ENCODE measurements around the gene AP5Z1.

Gene AP5Z1

DNA sequence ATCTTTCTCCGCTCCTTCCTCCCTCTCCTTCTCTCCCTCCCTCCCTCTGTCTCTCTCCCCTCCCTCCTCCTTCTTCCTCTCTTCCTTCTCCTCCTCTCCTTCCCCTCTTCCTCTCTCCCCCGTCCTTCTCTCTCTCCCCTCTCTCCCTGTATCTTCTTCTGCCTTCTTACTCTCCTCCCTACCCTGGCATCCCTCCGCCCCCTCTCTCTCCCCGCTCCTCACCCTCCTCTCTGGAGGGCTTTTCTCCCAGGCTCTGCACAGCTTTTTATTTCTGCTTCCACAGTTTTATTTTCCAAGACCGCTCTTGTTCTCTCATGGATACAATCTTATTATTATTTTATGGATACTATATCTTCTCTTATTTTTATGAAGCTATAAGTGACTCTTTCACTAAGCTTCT is 32.6 kb downstream of the AP5Z1 start:
- Mint-ChIP-seq H3K36me3 (peaks cover 1% of the 10 kb centered on the region), H3K9me3 (peaks cover 3% of the 10 kb centered on the region), H3K4me1 (peaks cover 13% of the 10 kb centered on the region), H3K4me3 (no peak overlapping the region), H3K27ac (no peak overlapping the region)
- ATAC-seq (no peak), DNase-seq (ENCODE audit: low spot score in 2 of 2) (no peak)

- DNase-seq (ENCODE audit: low spot score in 2 of 2) (no peak), ATAC-seq (no peak)
- peaks cover 4% of the 10 kb centered on the region for H3K9me3 Mint-ChIP-seq
- H3K4me3 Mint-ChIP-seq = no peak overlapping the region
- no peak overlapping the region for H3K27ac Mint-ChIP-seq
- peaks cover 5% of the 10 kb centered on the region for H3K36me3 Mint-ChIP-seq
- H3K4me1 Mint-ChIP-seq = peaks cover 13% of the 10 kb centered on the region
Observed at GRCh38 chr7:4808565-4808964, 33.1 kb downstream of the AP5Z1 start.

DNA sequence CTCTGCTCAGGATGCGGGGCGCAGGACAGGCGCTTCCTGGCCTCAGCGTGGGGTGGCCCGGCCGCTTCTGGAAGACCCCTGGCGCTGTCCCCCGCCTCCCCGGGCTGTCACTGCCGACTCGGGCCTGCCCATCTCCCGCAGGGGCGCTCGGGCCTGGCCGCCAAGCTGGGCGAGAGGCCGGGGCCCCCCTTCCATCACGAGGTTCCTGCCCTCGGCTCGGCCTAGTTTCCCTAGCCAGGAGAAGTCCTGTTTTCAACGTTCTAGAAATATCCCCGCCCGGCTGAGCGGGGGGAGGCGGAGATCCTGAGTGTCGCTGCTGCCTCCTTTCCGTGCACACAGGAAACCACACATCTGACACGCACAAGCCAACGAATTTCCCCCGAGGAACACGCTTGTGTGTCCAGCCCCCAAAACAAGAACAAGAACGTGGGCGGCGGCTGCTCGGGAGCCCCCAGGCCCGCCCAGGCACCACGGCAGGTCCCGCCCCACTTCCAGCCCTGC is 33.7 kb downstream of the AP5Z1 start:
- Mint-ChIP-seq H3K36me3 (peaks cover 5% of the 10 kb centered on the region), H3K27ac (no peak overlapping the region), H3K9me3 (peaks cover 4% of the 10 kb centered on the region), H3K4me3 (peak overlapping the region; percentile 59), H3K4me1 (peaks cover 13% of the 10 kb centered on the region)
- ATAC-seq (peak; percentile 48), DNase-seq (ENCODE audit: low spot score in 2 of 2) (no peak)

GRCh38 chr7:4809666-4810065 is 34.2 kb downstream of the AP5Z1 start:
- Mint-ChIP-seq H3K4me1 (peaks cover 13% of the 10 kb centered on the region), H3K36me3 (peaks cover 5% of the 10 kb centered on the region), H3K9me3 (peaks cover 4% of the 10 kb centered on the region), H3K4me3 (peak overlapping the region; percentile 59), H3K27ac (no peak overlapping the region)
- ATAC-seq (no peak), DNase-seq (ENCODE audit: low spot score in 2 of 2) (no peak)

DNA sequence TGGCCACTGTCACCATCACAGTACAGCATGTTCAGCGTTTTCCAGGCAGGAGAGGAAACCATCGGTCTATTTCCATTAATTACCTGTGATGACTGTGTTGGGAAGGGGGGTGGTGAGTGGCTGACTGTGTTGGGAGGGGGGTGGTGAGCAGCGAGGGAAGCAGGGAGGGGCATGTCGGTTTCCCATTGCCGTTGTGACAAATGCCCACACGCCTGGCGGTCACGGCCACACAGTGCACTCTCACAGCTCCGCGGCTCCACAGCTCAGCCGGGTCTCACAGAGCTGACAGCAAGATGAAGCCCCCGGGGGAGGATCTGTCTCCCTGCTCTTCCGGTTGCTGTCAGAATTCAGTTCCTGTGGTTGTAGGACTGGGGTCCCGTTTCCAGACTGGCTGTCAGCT is 39.0 kb downstream of the AP5Z1 start:
- Mint-ChIP-seq H3K4me3 (no peak overlapping the region), H3K36me3 (peaks cover 5% of the 10 kb centered on the region), H3K9me3 (peaks cover 4% of the 10 kb centered on the region), H3K4me1 (peaks cover 3% of the 10 kb centered on the region), H3K27ac (no peak overlapping the region)
- ATAC-seq (peak; percentile 44), DNase-seq (ENCODE audit: low spot score in 2 of 2) (no peak)

DNA sequence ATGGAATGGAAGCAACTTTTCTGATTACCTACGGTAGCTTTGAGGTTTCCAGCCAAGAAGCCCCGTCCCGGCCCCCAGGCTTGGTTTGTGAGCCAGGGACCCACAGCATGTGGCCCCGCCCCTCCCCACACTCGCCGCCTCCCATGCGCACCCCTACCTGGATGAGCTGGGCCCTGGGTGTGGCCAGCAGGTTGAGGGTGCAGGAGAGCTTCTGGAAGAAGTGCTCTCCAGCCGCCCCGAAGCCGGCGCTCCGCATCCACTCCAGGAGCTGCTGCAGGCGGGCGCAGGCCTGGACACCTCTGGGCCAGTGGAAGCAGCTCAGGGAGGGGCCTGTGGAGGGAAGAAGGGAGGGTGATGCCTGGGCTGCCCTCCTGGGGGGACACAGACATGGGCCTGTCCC is 39.7 kb downstream of the AP5Z1 start:
- DNase-seq (ENCODE audit: low spot score in 2 of 2) (no peak), ATAC-seq (no peak)
- no peak overlapping the region for H3K4me3 Mint-ChIP-seq
- no peaks in the 10 kb centered on the region for H3K4me1 Mint-ChIP-seq
- H3K9me3 Mint-ChIP-seq = peaks cover 4% of the 10 kb centered on the region
- H3K27ac Mint-ChIP-seq = no peak overlapping the region
- peaks cover 5% of the 10 kb centered on the region for H3K36me3 Mint-ChIP-seq

DNA sequence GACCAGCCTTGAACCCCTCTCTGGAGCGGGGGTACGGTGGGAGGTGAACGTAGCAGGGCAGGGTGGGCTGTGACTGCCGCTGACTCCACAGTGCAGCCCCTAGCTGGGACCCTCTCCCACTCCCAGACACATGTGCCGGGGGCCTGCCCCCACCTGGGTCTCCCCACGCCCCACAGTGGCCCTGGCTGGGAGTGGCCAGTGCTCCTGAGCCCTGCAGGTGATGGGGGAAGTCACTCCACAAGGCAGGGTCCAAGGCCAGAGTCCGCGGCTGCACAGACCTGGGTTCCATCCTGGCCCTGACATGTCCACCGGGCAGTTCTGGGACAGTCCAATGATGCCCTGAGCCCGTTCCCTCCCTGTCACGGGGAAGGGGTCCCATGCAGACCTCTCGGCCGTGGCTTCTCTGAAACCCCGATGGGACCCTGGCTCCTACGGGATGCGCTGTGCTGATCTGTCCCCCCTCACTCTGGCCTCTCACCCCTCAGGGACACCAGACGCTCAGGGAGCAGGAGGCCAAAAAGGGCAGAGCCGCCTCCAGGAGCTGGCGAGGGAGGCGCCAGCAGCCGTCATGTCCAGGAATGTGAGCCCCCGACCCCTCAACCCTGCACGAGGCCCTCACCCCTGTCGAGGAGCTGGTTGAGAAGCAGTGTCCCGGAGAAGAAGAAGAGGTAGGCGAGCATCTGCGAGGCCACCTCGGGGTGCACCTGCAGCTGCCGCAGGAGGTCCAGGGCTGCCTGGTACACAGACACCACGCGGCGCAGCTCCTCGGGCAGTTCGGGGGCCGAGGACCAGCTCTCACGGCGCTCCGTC is 40.4 kb downstream of the AP5Z1 start:
- Mint-ChIP-seq H3K9me3 (peaks cover 4% of the 10 kb centered on the region), H3K36me3 (peaks cover 5% of the 10 kb centered on the region), H3K4me1 (no peaks in the 10 kb centered on the region), H3K4me3 (no peak overlapping the region), H3K27ac (no peak overlapping the region)
- no peak for ATAC-seq
- DNase-seq (ENCODE audit: low spot score in 2 of 2) = no peak

DNA sequence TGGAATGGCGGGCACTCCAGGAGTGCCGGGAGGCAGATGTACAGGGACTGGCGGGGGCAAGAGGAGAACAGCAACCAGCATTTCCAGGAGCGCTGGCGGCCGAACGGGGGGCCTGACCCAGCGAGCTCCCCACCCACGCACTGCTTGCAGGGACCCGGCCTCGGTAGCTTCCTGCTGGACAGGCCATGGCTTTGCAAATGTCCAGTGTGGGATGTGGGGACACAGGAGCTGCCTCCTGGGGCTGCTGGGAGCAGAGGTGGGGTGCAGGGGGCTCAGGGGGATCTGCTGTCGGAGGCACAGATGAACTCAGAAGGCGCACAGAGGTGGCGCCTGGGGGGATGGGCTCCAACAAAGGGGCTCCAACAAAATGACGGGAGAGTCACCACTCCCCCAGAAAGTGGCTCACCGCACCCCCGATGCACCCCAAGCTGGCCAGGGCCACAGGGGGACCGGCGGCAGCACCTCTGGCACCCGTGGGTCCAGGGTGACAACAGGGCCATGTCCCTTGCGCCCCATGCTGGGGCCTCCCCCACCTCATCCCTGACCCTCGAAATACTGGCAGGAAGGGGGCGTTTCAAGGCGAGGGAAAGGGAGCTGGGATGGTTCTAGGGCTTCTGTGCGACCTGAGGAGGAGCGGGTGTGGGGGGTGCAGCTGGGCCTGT is 41.1 kb downstream of the AP5Z1 start:
- ATAC-seq (no peak), DNase-seq (ENCODE audit: low spot score in 2 of 2) (no peak)
- H3K36me3 Mint-ChIP-seq = peaks cover 5% of the 10 kb centered on the region
- H3K4me1 Mint-ChIP-seq = no peaks in the 10 kb centered on the region
- no peak overlapping the region for H3K27ac Mint-ChIP-seq
- peaks cover 4% of the 10 kb centered on the region for H3K9me3 Mint-ChIP-seq
- no peak overlapping the region for H3K4me3 Mint-ChIP-seq

- Mint-ChIP-seq H3K36me3 (peaks cover 5% of the 10 kb centered on the region), H3K9me3 (peaks cover 4% of the 10 kb centered on the region), H3K27ac (no peak overlapping the region), H3K4me3 (no peak overlapping the region), H3K4me1 (no peaks in the 10 kb centered on the region)
- ATAC-seq (no peak), DNase-seq (ENCODE audit: low spot score in 2 of 2) (no peak)
Observed at GRCh38 chr7:4817178-4817901, 41.9 kb downstream of the AP5Z1 start.

DNA sequence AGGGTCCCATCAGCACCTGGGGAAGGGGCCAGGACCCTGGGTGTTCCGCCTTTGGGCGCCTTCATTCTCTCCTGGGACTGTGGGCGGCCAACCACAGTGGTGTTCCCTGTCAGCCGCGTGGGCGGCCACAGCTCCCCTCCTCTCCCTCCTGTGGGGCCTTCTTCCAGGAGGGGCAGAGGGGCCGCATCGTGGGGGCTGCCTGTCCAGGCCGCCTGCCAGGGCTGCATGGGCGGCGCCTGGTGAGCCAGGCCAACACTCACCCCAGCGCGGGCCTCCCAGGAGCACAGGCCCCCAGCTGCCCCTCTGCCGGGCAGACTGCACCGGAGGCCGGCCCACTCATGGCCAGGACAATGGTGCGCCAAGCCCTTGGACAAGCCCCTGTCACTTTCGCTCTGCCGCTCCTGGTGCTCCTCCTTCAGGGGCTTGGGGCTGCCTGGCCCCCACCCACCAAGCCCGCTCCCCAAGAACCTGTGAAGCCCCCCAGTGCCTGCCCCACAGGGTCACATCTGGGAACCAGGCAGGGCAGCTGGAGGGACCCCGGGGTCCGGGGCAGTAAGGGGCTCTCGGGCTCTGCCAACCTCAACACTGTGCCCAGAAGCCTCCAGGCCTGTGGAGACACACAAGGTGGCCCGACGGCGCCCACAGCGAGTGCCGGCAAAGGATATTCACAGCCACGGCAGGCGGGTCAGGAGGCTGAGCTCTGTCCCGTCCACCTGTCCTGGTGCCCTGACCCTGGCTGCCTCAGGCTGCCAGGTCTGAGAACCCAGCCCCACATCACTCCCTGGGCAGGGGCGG is 42.8 kb downstream of the AP5Z1 start:
- no peak for ATAC-seq
- Mint-ChIP-seq H3K4me1 (no peaks in the 10 kb centered on the region), H3K9me3 (no peaks in the 10 kb centered on the region), H3K27ac (no peak overlapping the region), H3K4me3 (no peak overlapping the region), H3K36me3 (peaks cover 2% of the 10 kb centered on the region)
- DNase-seq (ENCODE audit: low spot score in 2 of 2) = no peak

GRCh38 chr7:4819560-4820404 is 44.4 kb downstream of the AP5Z1 start:
- ATAC-seq (no peak), DNase-seq (ENCODE audit: low spot score in 2 of 2) (no peak)
- H3K9me3 Mint-ChIP-seq = no peaks in the 10 kb centered on the region
- no peaks in the 10 kb centered on the region for H3K36me3 Mint-ChIP-seq
- no peak overlapping the region for H3K4me3 Mint-ChIP-seq
- no peaks in the 10 kb centered on the region for H3K4me1 Mint-ChIP-seq
- no peak overlapping the region for H3K27ac Mint-ChIP-seq

- DNase-seq (ENCODE audit: low spot score in 2 of 2) = no peak
- Mint-ChIP-seq H3K4me1 (no peaks in the 10 kb centered on the region), H3K27ac (no peak overlapping the region)
Observed at GRCh38 chr7:4820405-4820966, 45.1 kb downstream of the AP5Z1 start.

GRCh38 chr7:4820967-4821471 is 45.6 kb downstream of the AP5Z1 start:
- DNase-seq (ENCODE audit: low spot score in 2 of 2) (no peak), ATAC-seq (no peak)
- Mint-ChIP-seq H3K9me3 (no peaks in the 10 kb centered on the region), H3K36me3 (no peaks in the 10 kb centered on the region), H3K27ac (no peak overlapping the region), H3K4me3 (no peak overlapping the region), H3K4me1 (no peaks in the 10 kb centered on the region)

More at GRCh38 chr7:4820405-4820966, 45.1 kb downstream of the AP5Z1 start:
- ATAC-seq = no peak
- Mint-ChIP-seq H3K4me3 (no peak overlapping the region), H3K36me3 (no peaks in the 10 kb centered on the region), H3K9me3 (no peaks in the 10 kb centered on the region)

DNA sequence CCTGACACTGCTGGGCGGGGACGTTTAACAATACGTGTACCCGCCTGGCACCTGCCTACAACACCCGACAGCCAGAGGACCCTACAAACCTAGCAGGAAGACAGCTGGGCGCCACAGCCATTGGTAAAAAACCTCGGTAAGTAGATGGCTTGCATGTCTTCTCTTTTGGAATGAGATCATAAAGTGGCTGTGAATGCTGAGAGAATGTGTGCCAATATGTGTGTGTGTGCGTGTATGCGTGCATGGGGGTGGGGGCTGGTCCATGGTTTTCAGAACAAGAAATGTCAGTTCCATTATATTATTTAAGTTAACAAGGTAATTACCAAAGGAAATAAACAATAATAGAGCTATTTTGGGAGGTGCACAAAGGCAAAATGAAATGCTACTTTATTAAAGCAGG is 47.3 kb downstream of the AP5Z1 start:
- Mint-ChIP-seq H3K36me3 (no peaks in the 10 kb centered on the region), H3K4me3 (no peak overlapping the region), H3K4me1 (no peaks in the 10 kb centered on the region), H3K9me3 (no peaks in the 10 kb centered on the region), H3K27ac (no peak overlapping the region)
- DNase-seq (ENCODE audit: low spot score in 2 of 2) (no peak), ATAC-seq (no peak)

All from stimulated activated effector memory CD8-positive, alpha-beta T cell treated with anti-CD3 and anti-CD28 coated beads, Interleukin-12 subunit alpha, Interleukin-12 subunit beta, amount 100 ng/mL, for 72 hours (primary cell).